H9 (cell line): Measurements from ENCODE around the gene NPM3. TPM values are rescaled to one million over a fixed set of nuclear protein-coding genes. Genes with fewer than 3 reads are reported as not detected.

Experiments used
- DNase-seq: peaks from one replicate; pipeline ENCODE4 v3.0.0-alpha.2; 2017
- H2AFZ ChIP-seq: one replicate; pipeline ENCODE4 v1.6.1; 2013; ENCODE audit warnings: mild to moderate bottlenecking, low read length, control low read depth, moderate library complexity
- H2AK5ac ChIP-seq: 2 replicates; pipeline ENCODE4 v1.6.1; 2013; ENCODE audit warnings: low read length, control low read depth, mixed read lengths; ENCODE audit not compliant: insufficient read length
- H2BK120ac ChIP-seq: one replicate; pipeline ENCODE4 v1.6.1; 2013; ENCODE audit warnings: low read depth, mild to moderate bottlenecking, low read length, control low read depth, inconsistent platforms; ENCODE audit not compliant: poor library complexity, severe bottlenecking
- H2BK12ac ChIP-seq: 2 replicates; pipeline ENCODE4 v1.6.1; 2013; ENCODE audit warnings: low read length, control low read depth, mixed read lengths, low read depth; ENCODE audit not compliant: insufficient read length
- H2BK15ac ChIP-seq: 2 replicates; pipeline ENCODE4 v1.6.1; 2013; ENCODE audit warnings: low read depth, low read length, control low read depth
- H2BK20ac ChIP-seq: one replicate; pipeline ENCODE4 v1.6.1; 2013; ENCODE audit warnings: low read depth, mild to moderate bottlenecking, low read length, control low read depth, inconsistent platforms; ENCODE audit not compliant: poor library complexity, severe bottlenecking
- H2BK5ac ChIP-seq: 2 replicates; pipeline ENCODE4 v1.6.1; 2013; ENCODE audit warnings: low read length, control low read depth, mixed read lengths; ENCODE audit not compliant: insufficient read length
- H3K14ac ChIP-seq: 2 replicates; pipeline ENCODE4 v1.6.1; 2013; ENCODE audit warnings: low read length, control low read depth; ENCODE audit not compliant: insufficient read depth
- H3K18ac ChIP-seq: 2 replicates; pipeline ENCODE4 v1.6.1; 2013; ENCODE audit warnings: low read depth, mild to moderate bottlenecking, mixed read lengths, low read length, control low read depth; ENCODE audit not compliant: insufficient read length
- H3K23ac ChIP-seq: 2 replicates; pipeline ENCODE4 v1.6.1; 2013; ENCODE audit warnings: low read length, control low read depth, mixed read lengths, low read depth; ENCODE audit not compliant: insufficient read length
- H3K23me2 ChIP-seq: 2 replicates; pipeline ENCODE4 v1.6.1; 2013; ENCODE audit warnings: low read depth, mild to moderate bottlenecking, mixed read lengths, low read length, control low read depth; ENCODE audit not compliant: insufficient read length, poor library complexity, severe bottlenecking
- H3K27ac ChIP-seq: 2 replicates; pipeline ENCODE4 v1.5.1; 2013; ENCODE audit warnings: low read length, control low read depth, mixed read lengths, low read depth; ENCODE audit not compliant: insufficient read length
- H3K27me3 ChIP-seq: 2 replicates; pipeline ENCODE4 v1.6.1; 2013; ENCODE audit warnings: low read length, control low read depth, inconsistent platforms; ENCODE audit not compliant: insufficient read depth
- H3K4ac ChIP-seq: 2 replicates; pipeline ENCODE4 v1.6.1; 2013; ENCODE audit warnings: low read depth, mild to moderate bottlenecking, control low read depth, inconsistent platforms, low read length, moderate library complexity
- H3K4me1 ChIP-seq: 2 replicates; pipeline ENCODE4 v1.6.1; 2013; ENCODE audit warnings: low read length, control low read depth, inconsistent platforms; ENCODE audit not compliant: insufficient read depth
- H3K4me2 ChIP-seq: 2 replicates; pipeline ENCODE4 v1.6.1; 2013; ENCODE audit warnings: low read length, control low read depth, mixed read lengths; ENCODE audit not compliant: insufficient read length, insufficient read depth
- H3K56ac ChIP-seq: 2 replicates; pipeline ENCODE4 v1.6.1; 2013; ENCODE audit warnings: low read depth, mild to moderate bottlenecking, mixed read lengths, low read length, control low read depth; ENCODE audit not compliant: insufficient read length
- H3K79me1 ChIP-seq: 2 replicates; pipeline ENCODE4 v1.6.1; 2013; ENCODE audit warnings: low read depth, mild to moderate bottlenecking, moderate library complexity, low read length, control low read depth, inconsistent platforms; ENCODE audit not compliant: insufficient read depth, poor library complexity, severe bottlenecking
- H3K79me2 ChIP-seq: 2 replicates; pipeline ENCODE4 v1.6.1; 2013; ENCODE audit warnings: low read length, control low read depth, inconsistent platforms; ENCODE audit not compliant: insufficient read depth
- H3K9ac ChIP-seq: 2 replicates; pipeline ENCODE4 v1.6.1; 2013; ENCODE audit warnings: low read length, control low read depth, mixed read lengths; ENCODE audit not compliant: insufficient read length; ENCODE audit errors: extremely low read depth
- H3K9me3 ChIP-seq: one replicate; pipeline ENCODE4 v1.6.1; 2013; ENCODE audit warnings: low read depth, low read length, inconsistent platforms; ENCODE audit not compliant: control insufficient read depth
- H3T11ph ChIP-seq: one replicate; pipeline ENCODE4 v1.6.1; 2013; ENCODE audit warnings: mild to moderate bottlenecking, low read length, control low read depth, inconsistent platforms
- H4K20me1 ChIP-seq: one replicate; pipeline ENCODE4 v1.6.1; 2013; ENCODE audit not compliant: control insufficient read depth, insufficient read length, insufficient read depth
- H4K5ac ChIP-seq: 2 replicates; pipeline ENCODE4 v1.6.1; 2013; ENCODE audit warnings: low read depth, mild to moderate bottlenecking, mixed read lengths, low read length, control low read depth; ENCODE audit not compliant: insufficient read length
- H4K8ac ChIP-seq: replicated peaks from 2 replicates; pipeline ENCODE4 v1.6.1; 2013; ENCODE audit warnings: low read length, control low read depth, mixed read lengths, low read depth; ENCODE audit not compliant: insufficient read length
- H4K91ac ChIP-seq: 2 replicates; pipeline ENCODE4 v1.6.1; 2013; ENCODE audit warnings: low read depth, mild to moderate bottlenecking, moderate library complexity, mixed read lengths, low read length, control low read depth; ENCODE audit not compliant: insufficient read length
- H3K27ac Mint-ChIP-seq, 3 experiments: 2 replicates in 2 of 3; 3 replicates in 1 of 3; pipeline ENCODE4 v1.8.0; 2020 to 2021; ENCODE audit warnings: mixed read lengths in 3 of 3, mild to moderate bottlenecking in 1 of 3, moderate library complexity in 1 of 3
- H3K27me3 Mint-ChIP-seq: 2 replicates; pipeline ENCODE4 v1.8.0; 2021; ENCODE audit warnings: low read depth, mild to moderate bottlenecking, moderate library complexity, mixed read lengths
- H3K36me3 Mint-ChIP-seq, 3 experiments: 2 replicates in 2 of 3; 3 replicates in 1 of 3; pipeline ENCODE4 v1.8.0; 2020 to 2021; ENCODE audit warnings: low read depth in 3 of 3, mixed read lengths in 3 of 3; ENCODE audit not compliant: insufficient read depth in 1 of 3
- H3K4me1 Mint-ChIP-seq, 2 experiments: 2 replicates each; pipeline ENCODE4 v1.8.0; 2020; ENCODE audit warnings: mixed read lengths in 2 of 2
- H3K4me3 Mint-ChIP-seq, 2 experiments: 2 replicates in 1 of 2; 3 replicates in 1 of 2; pipeline ENCODE4 v1.8.0; 2020 to 2021; ENCODE audit warnings: mild to moderate bottlenecking in 2 of 2, mixed read lengths in 2 of 2, moderate library complexity in 1 of 2
- H3K9me3 Mint-ChIP-seq, 2 experiments: 2 replicates in 1 of 2; 3 replicates in 1 of 2; pipeline ENCODE4 v1.8.0; 2020; ENCODE audit warnings: mild to moderate bottlenecking in 2 of 2, mixed read lengths in 2 of 2, moderate library complexity in 1 of 2
- CTCF ChIP-seq: fragments of 200-600 bp; sonication (generic); conservative IDR thresholded peaks from 3 replicates; pipeline ENCODE4 v1.8.0; 2021; ENCODE audit warnings: antibody characterized with exemption, mild to moderate bottlenecking
- WGBS: extraction: QIAGEN DNeasy Blood & Tissue Kit; methylation state at CpG from one replicate; pipeline ENCODE4 v1.1.7; 2013; ENCODE audit warnings: missing lambda C conversion rate, low lambda C conversion rate, mixed read lengths; ENCODE audit not compliant: insufficient read length; ENCODE audit errors: extremely low coverage; 5-methylcytosine and 5-hydroxymethylcytosine counted together
- total RNA-seq: library from RNA; stranded (reverse); gene quantifications from 2 replicates; pipeline ENCODE4 v1.2.1, GENCODE V29; 2021

The NPM3 gene
- total RNA-seq, 1 experiment from 2014 or later: 133 TPM

DNA sequence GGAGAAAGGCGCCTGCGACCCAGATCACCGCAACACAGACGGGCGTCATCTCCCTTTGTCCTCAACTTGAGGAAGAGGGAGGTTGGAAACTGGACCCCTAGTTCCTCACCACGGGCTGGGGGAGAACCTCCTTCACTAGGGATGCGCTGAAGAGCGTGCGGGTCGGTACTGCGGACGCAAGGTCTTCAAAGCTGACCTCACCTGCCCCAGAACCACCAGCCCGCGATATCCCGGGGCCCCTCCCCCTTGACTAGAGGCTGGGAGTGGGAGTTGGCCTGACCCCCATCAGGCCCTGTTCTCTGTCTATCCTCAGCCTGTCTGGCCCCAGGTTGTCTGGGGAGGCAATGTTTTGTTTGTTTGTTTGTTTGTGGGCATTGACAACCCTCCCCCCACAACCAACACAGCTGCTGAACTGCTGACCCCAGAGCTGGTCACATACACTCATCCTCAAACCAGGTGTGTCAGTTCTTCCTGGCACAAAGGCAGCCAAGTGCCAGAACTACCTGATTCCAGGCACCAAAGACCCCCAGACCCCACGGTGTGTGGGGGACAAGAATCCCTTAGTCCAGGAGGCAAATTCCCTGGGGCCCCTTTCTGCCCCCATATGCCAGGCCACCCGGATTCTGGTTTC, 2.9 kb downstream of the NPM3 start:
- no peak overlapping the region for H4K91ac ChIP-seq
- peak; percentile 17; the same call in 1 of the 3 replicates for TF ChIP-seq CTCF
- no peak overlapping the region for H2BK20ac ChIP-seq
- H4K5ac ChIP-seq: no peak overlapping the region
- no peak overlapping the region for H2AK5ac ChIP-seq
- peaks cover 23% of the 10 kb centered on the region; the same call in 1 of the 2 replicates for H3K27me3 ChIP-seq
- H4K8ac ChIP-seq: no peak overlapping the region
- peak overlapping the region; percentile 72 for H3K4me2 ChIP-seq
- H2AFZ ChIP-seq: no peak overlapping the region
- H2BK12ac ChIP-seq: no peak overlapping the region
- peaks cover 2% of the 10 kb centered on the region for H4K20me1 ChIP-seq
- no peaks in the 10 kb centered on the region for H3K9me3 ChIP-seq
- Mint-ChIP-seq H3K4me3 (peak overlapping the region; percentile 40 to 62; a peak in 3 of 5 replicates), H3K27me3 (peaks cover 34% of the 10 kb centered on the region), H3K36me3 (peaks cover 6 to 18% (median 6%) of the 10 kb centered on the region in 3 experiments; a peak in 6 of 7 replicates), H3K27ac (no peak overlapping the region; a peak in 1 of 7 replicates), H3K9me3 (no peaks in the 10 kb centered on the region; a peak in 1 of 5 replicates), H3K4me1 (peaks cover 41 to 62% of the 10 kb centered on the region in 2 experiments)
- H3T11ph ChIP-seq: no peak overlapping the region
- no peak overlapping the region for H2BK5ac ChIP-seq
- peaks cover 2% of the 10 kb centered on the region; the same call in 1 of the 2 replicates for H3K79me2 ChIP-seq
- no peak overlapping the region for H3K56ac ChIP-seq
- H3K27ac ChIP-seq: no peak overlapping the region
- H3K23ac ChIP-seq: no peak overlapping the region
- no peak overlapping the region for H3K9ac ChIP-seq
- DNase-seq: peak; percentile 58
- no peak overlapping the region for H3K4ac ChIP-seq
- H3K18ac ChIP-seq: no peak overlapping the region
- H3K79me1 ChIP-seq: no peaks in the 10 kb centered on the region
- no peak overlapping the region for H3K14ac ChIP-seq
- WGBS: no CpG with 5 or more reads among the region's 17 CpGs
- peaks cover 5% of the 10 kb centered on the region; the same call in 1 of the 2 replicates for H3K4me1 ChIP-seq
- peaks cover 33% of the 10 kb centered on the region for H3K23me2 ChIP-seq
- no peak overlapping the region for H2BK120ac ChIP-seq
- no peak overlapping the region for H2BK15ac ChIP-seq
